ENCODE measurements around the gene NAPSA.

Gene NAPSA

DNA sequence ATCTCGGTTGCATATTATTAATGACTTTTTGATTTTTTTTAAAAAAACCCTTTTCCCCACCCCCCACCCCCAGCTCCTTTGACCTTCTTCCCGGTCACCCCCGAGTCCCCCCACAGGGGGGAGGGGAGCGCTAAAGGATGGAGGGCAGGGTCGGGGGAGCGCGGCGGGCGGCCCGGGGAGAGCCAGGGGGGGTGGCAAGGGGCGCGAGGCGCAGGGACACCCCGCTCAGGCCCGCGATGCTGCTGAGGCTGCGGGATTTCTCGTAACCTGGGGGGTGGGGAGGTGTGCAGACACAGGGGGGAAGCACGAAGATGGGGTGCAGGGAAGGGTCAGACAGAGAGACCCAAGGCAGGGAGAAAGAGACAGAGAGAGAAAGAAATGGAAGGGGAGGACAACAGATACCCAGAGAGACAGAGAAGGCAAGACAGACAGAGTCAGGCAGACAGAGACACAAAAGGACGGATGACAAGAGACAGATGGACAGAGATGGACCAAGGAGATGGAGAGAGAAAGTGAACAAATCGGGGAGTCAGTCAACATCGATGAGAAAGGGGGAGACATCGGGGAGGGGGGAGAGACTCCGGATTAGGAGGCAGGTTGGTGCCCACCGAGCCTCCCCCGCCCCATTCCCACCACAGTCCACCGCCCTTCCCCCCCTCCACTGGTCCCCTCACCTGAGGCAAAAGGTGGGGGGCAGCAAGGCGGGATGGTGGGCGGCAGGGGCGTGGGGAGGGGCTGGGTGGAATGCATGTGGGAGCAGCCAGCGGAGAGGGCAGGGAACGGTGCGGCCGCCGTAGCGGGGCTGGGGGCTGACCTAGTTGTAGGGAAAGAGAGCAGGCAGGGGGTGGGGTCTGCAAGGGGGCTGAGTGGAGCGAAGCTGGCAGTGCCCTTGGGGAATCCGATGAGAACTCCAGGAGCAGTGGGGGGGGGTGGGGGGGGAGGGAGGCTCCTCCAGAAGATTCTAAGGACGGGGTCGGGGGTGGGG, 50.4 kb downstream of the NAPSA start:
- no peak for DNase-seq (ENCODE audit: low spot score)

DNA sequence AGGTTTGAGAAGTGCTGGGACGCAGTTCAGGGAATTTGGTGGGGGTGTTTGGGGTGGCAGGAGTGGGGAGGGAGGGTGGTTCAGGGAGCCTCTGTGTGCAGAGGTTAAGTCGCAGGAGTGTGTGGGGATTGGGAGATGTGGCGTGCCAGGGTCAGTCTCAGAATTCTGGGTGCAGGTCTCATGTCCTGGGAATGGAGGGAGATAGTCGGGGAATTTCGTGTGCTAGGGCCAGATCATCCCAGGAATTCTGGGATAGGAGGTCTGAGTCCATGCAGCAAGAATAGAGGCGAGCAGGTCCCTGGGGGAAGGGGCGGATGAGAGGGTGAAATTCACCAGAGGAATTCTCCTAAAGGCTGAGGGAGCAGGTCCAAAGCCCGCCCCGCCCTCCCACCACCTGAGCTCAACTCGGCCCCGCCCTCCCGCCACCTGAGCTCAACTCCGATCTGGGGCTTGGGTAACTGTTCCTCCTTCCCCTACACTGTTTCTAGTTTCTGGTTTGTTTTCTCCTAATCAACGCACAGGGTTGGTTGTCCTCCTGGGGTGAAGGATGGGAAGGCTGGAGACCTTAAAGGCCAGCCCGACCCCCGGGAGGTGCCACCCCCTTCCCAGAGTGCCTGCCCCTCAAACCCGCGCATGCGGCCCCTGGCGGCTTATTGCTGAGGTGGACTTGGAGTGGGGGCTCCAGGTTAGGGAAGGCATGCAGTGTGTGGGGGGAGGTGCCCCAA, 51.5 kb downstream of the NAPSA start:
- DNase-seq (ENCODE audit: low spot score): peak; percentile 53

DNA sequence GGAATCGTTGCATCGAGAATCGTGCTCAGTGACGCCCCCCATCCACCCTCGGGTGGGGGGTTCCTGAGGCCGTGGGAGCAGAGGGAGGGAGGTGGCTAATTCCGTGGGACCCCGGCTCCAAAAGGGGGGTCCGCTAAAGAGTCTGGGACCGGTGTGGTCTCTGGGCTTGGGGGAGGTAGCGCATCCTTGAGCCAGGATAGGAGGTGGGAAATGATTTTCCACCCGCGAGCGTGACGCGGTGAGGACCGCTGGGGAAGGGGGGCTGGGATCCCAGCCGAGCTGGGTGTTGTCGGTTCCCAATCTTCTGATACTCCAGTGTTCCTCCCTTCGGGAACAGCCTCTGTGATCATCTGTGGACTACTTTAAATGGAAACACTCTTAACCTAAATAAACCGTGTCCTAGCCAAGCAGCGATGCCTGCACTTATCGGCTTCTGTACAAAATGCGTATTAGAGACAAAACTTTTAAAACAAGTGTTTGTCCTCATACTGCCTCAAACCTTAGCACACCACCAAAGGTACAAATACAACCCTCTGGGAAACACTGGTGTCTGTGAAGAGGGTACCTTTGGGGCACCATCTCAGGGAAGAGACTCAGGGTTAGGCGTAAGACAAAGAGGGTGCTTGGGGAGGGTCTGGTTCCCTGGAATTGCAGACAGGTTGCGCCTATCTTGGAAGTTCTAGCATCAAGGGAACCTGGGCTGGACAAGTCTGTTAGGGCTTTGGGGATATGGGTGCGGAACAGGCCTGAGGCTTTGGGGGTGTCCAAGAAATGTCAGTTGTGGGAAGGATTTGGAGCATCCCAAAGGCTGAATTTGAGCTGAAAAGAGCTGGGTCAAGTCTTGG, 52.2 kb downstream of the NAPSA start:
- no peak for DNase-seq (ENCODE audit: low spot score)

DNA sequence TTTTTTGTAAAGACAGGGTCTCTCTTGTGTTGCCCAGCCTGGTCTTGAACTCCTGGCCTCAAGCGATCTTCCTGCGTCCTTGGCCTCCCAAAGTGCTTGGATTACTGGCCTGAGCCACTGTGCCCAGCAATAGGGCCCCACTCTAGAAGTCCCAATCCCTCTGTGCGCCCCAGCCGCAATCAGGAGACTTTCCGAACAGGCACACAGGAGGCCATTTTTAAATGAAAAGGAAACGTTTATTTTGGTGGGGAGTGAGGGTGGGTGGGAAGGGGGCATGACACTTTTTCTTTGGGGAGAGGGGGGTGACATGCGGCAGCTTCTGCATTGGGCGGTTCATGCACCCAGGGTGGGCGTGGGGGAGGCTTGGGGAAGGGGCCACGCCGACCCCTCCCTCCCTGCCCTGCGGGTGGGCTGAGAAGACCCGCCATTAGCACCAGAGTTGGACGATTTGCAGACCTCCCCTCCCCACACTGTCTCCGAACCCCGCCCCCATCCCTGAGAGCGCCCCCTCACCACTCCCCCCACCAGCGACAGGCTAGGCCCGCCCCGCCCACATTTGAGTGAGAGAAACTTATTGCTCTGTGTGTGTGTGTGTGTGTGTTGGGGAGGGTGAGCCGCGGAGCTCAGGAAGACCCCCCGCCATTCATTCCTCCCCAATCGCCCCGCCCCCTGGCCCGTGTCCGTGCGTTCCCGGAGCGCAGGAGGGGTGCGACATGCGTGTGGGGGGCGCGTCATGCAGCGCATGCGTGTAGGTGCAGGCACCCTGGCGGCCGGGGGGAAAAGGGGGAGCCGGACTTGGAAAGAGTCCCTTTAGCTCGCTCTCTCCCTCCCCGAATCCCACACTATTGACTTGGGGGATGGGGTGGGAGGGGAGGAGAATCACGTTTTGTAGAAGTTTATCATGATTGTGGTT, 53.5 kb downstream of the NAPSA start:
- peak; percentile 61 for DNase-seq (ENCODE audit: low spot score)

DNA sequence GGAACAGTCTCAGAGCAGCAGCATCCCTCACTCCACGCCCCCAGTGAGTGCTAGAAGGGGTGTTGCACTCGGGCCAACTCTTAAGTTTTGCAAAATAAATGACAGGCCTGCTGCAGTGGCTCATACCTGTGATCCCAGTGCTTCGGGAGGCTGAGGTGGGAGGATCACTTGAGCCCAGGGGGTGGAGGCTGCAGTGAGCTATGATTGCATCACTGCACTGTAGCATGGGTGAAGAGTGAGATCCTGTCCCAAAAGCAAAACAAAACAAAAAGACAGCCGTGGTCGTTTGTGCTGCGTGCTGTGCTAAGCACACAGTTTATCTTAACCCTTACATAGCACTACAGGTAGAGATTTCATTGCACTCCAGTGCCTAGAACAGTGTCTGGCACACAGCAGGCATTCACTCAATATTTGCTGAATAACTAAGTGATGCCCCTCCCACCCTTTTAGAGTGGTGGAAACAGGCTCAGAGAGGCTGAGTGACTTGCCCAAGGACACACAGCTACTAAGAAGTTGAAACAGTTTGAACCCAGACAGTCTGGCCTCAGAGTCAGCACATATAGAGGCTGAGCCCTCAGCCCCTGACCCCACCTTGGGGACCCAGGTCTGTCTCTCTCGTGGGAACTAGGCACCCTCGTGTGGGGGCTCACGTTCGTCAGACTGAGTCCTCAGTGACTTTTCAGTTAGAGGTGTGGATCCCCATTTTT, 54.5 kb downstream of the NAPSA start:
- DNase-seq (ENCODE audit: low spot score): no peak

DNA sequence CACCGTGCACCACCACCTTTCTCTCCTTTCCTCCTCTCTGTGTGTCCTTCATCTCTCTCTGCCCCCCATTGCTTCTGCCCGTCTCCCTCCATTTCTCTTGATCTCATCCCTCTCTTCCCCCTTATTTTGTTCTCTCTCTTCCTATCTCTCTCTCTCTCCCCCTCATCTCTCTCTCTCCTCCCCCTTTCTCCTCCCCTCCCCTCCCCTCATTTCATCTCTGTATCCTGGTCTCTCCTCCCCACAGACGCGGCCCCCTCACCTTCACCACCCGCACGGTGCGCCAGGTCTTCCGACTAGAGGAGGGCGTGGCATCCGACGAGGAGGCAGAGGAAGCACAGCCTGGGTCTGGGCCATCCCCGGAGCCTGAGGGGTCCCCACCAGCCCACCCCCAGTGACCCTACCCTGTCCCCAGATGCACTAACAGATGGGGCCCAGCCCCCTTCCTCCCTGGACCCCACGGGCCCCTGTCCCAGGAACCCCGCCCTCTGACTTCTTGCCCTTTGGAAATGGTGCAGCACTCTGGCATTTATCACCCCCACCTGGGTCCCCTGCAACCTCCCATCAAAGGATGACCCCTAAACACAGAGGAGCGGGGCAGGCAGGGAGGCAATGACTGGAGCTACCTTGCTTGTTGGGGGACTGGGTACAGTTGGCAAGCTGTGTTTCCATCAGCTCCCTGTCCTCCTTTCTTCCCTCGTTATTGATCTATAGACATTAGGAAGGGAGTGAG, 55.9 kb downstream of the NAPSA start:
- no peak for DNase-seq (ENCODE audit: low spot score)

DNA sequence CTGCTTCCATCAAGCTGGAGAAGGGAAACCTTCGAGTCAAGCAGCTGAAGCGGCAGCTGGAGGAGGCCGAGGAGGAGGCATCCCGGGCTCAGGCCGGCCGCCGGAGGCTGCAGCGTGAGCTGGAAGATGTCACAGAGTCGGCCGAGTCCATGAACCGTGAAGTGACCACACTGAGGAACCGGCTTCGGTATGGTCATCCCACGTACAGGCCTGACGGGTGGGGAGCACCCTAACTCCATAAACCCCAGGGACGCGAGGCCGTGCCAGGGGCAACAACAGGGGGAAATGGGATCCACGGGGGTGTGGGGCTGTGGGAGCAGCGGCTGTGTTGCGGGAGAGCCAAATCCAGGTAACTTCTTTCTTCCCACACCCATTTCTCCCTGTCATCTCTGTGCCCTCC, 56.4 kb downstream of the NAPSA start:
- no peak for DNase-seq (ENCODE audit: low spot score)

All from SW480 (cell line).